DND-41 (cell line): Measurements from ENCODE around the gene ARL6IP6.
"Not testable (repeated sequence)": the region's sequence is repeated elsewhere in the genome, so short reads cannot be mapped to it uniquely, and the experiment has no call there.

ENCODE experiments used
- CTCF ChIP-seq: IDR thresholded peaks from 2 replicates; pipeline ENCODE4 v1.5.1; 2012; ENCODE audit warnings: borderline replicate concordance, low read length, moderate library complexity, mild to moderate bottlenecking; ENCODE audit not compliant: poor library complexity, severe bottlenecking; ENCODE audit errors: extremely low read depth
- EZH2 ChIP-seq: IDR thresholded peaks from 3 replicates; pipeline ENCODE4 v1.6.1; 2012; ENCODE audit warnings: borderline replicate concordance, low read depth, mild to moderate bottlenecking, moderate library complexity, low read length, inconsistent platforms; ENCODE audit not compliant: severe bottlenecking

- TF ChIP-seq CTCF, EZH2: not testable (repeated sequence)
These were observed 4.2 kb downstream of the ARL6IP6 start for GRCh38 chr2:152722639-152723038.
